Neuronal stem cell (in vitro differentiated cells): Measurements from ENCODE around the gene ZSCAN31.

Source experiments
- DNase-seq: peaks from one replicate; pipeline ENCODE4 v3.0.0-alpha.2; 2013; ENCODE audit warnings: low spot score
- H2AFZ ChIP-seq: one replicate; pipeline ENCODE4 v1.6.1; 2013; ENCODE audit warnings: mild to moderate bottlenecking, low read length, inconsistent platforms
- H2AK5ac ChIP-seq: 2 replicates; pipeline ENCODE4 v1.6.1; 2013; ENCODE audit warnings: low read depth, mild to moderate bottlenecking, inconsistent platforms, low read length, moderate library complexity, mixed read lengths
- H2BK120ac ChIP-seq: 2 replicates; pipeline ENCODE4 v1.6.1; 2013; ENCODE audit warnings: low read depth, mild to moderate bottlenecking, inconsistent platforms, low read length, moderate library complexity, mixed read lengths
- H2BK12ac ChIP-seq: one replicate; pipeline ENCODE4 v1.6.1; 2013; ENCODE audit warnings: low read length, inconsistent platforms
- H2BK15ac ChIP-seq: 2 replicates; pipeline ENCODE4 v1.6.1; 2013; ENCODE audit warnings: mild to moderate bottlenecking, low read length, inconsistent platforms, mixed read lengths
- H2BK5ac ChIP-seq: one replicate; pipeline ENCODE4 v1.6.1; 2013; ENCODE audit warnings: inconsistent platforms, mild to moderate bottlenecking, low read length, moderate library complexity
- H3K14ac ChIP-seq: one replicate; pipeline ENCODE4 v1.6.1; 2013; ENCODE audit warnings: low read length, inconsistent platforms
- H3K18ac ChIP-seq: 2 replicates; pipeline ENCODE4 v1.6.1; 2013; ENCODE audit warnings: low read length, inconsistent platforms
- H3K23ac ChIP-seq: 2 replicates; pipeline ENCODE4 v1.6.1; 2013; ENCODE audit warnings: low read depth, mild to moderate bottlenecking, mixed read lengths, low read length, inconsistent platforms; ENCODE audit not compliant: poor library complexity
- H3K27ac ChIP-seq: replicated peaks from 3 replicates; pipeline ENCODE4 v1.5.1; 2013; ENCODE audit warnings: low read length, inconsistent platforms
- H3K27me3 ChIP-seq, 3 experiments: 2 replicates each; pipeline ENCODE4 v1.6.1; 2013; ENCODE audit warnings: low read length in 3 of 3, mild to moderate bottlenecking in 2 of 3, inconsistent platforms in 1 of 3, low read depth in 1 of 3, mixed read lengths in 1 of 3, moderate library complexity in 1 of 3; ENCODE audit not compliant: control insufficient read depth in 3 of 3, insufficient read depth in 3 of 3
- H3K36me3 ChIP-seq, 2 donors: replicated peaks in 1 of 2; 2 replicates each; pipeline ENCODE4 v1.6.1; 2013; ENCODE audit warnings: low read length in 2 of 2; ENCODE audit not compliant: control insufficient read depth in 2 of 2, insufficient read depth in 2 of 2
- H3K4ac ChIP-seq: 2 replicates; pipeline ENCODE4 v1.6.1; 2013; ENCODE audit warnings: inconsistent platforms, mild to moderate bottlenecking, low read length, moderate library complexity
- H3K4me1 ChIP-seq, 2 donors: 1 replicate in 1 of 2; 2 replicates in 1 of 2; pipeline ENCODE4 v1.6.1; 2013; ENCODE audit warnings: low read length in 2 of 2, low read depth in 1 of 2; ENCODE audit not compliant: control insufficient read depth in 2 of 2, insufficient read depth in 1 of 2
- H3K4me2 ChIP-seq: one replicate; pipeline ENCODE4 v1.6.1; 2013; ENCODE audit warnings: mild to moderate bottlenecking, low read length, inconsistent platforms; ENCODE audit not compliant: insufficient read depth, poor library complexity, severe bottlenecking
- H3K4me3 ChIP-seq, 2 donors: 2 replicates each; pipeline ENCODE4 v1.5.1; 2013; ENCODE audit warnings: low read length in 2 of 2, mild to moderate bottlenecking in 2 of 2, inconsistent platforms in 1 of 2, moderate library complexity in 1 of 2
- H3K79me1 ChIP-seq: one replicate; pipeline ENCODE4 v1.6.1; 2013; ENCODE audit warnings: low read depth, mild to moderate bottlenecking, inconsistent platforms, low read length, moderate library complexity
- H3K9ac ChIP-seq: one replicate; pipeline ENCODE4 v1.6.1; 2013; ENCODE audit warnings: mild to moderate bottlenecking, low read depth, low read length, inconsistent platforms; ENCODE audit not compliant: poor library complexity
- H3K9me3 ChIP-seq, 2 donors: replicated peaks in 1 of 2; 2 replicates each; pipeline versions ENCODE3 to v1.6.1; 2013; ENCODE audit warnings: low read length in 2 of 2, mild to moderate bottlenecking in 2 of 2, inconsistent platforms in 1 of 2, low read depth in 1 of 2, mixed read lengths in 1 of 2, moderate library complexity in 1 of 2; ENCODE audit not compliant: control insufficient read depth in 2 of 2, insufficient read depth in 1 of 2
- H4K8ac ChIP-seq: one replicate; pipeline ENCODE4 v1.6.1; 2013; ENCODE audit warnings: low read depth, mild to moderate bottlenecking, inconsistent platforms, low read length, moderate library complexity
- H4K91ac ChIP-seq: one replicate; pipeline ENCODE4 v1.6.1; 2013; ENCODE audit warnings: low read length, low read depth, mild to moderate bottlenecking, inconsistent platforms; ENCODE audit not compliant: poor library complexity
- WGBS, 2 donors: extraction: QIAGEN DNeasy Blood & Tissue Kit; methylation state at CpG; one replicate each; pipeline ENCODE4 v1.1.7; 2013; ENCODE audit warnings: missing lambda C conversion rate in 2 of 2, mixed read lengths in 1 of 2; ENCODE audit not compliant: insufficient read length in 2 of 2, insufficient replicate concordance in 1 of 2; ENCODE audit errors: extremely low coverage in 2 of 2; 5-methylcytosine and 5-hydroxymethylcytosine counted together

The ZSCAN31 gene

DNA sequence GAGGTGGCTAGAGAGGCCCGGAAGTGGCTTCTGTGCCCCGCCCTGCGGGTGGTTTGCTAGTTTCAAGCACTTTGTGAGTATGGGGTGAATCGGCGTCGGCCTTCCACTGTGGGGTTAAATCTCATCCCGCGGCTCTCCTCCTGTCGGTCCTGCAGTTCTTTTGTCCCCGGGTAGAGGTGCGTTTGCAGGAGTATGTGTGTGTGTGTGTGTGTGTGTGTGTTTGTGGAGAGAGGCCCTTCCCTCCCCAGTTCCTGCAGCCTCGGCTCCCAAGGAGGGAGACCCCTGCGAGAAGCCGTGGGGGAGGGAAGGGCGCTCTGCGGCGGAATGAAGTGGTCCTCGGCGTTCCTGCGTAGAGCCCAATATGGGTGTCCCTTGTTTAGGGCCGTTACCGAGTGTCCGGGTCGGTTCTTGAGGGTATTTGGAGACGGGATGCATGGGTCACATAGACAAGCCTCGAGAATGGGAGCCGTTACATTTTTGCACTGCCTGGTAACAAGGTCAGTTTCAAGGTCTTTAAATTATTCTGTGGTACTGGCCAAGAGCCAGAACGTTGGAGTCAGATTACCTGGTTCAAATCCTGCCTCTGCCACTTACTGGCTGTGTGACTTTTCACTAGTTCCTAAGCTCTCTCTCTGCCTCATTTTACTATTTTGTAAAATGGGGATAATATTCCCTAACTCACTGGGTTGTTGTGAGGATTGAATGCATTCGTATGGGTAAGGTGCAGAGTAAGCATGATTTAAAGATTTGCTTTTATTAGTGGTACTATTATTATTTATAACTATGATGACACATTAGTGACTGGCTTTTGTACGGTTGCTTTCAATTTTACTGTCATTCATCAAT lies 14.2 kb upstream of the ZSCAN31 start, which contains the start of gene ZKSCAN3:
TSS of gene ZKSCAN3 (plus strand) at position 56 of the 846 bp plus-strand sequence. CDS start 9,640 bp downstream, outside the sequence.
- no CpG with 5 or more reads among the region's 30 CpGs for WGBS, 2 donors
- H3K36me3 ChIP-seq = peaks cover 0 to 12% of the 10 kb centered on the region in 2 donors
- H3K79me1 ChIP-seq = peaks cover 1% of the 10 kb centered on the region

GRCh38 chr6:28349344-28349891 lies 13.5 kb upstream of the ZSCAN31 start:
- no peak overlapping the region for H3K23ac ChIP-seq
- no peak overlapping the region for H2AK5ac ChIP-seq
- H4K91ac ChIP-seq = no peak overlapping the region
- WGBS, 2 donors = no CpG with 5 or more reads among the region's 9 CpGs
- no peak overlapping the region for H2BK15ac ChIP-seq
- H3K4me3 ChIP-seq = peak overlapping the region; percentile 97 to 98
- H3K14ac ChIP-seq = no peak overlapping the region
- no peak overlapping the region for H3K27ac ChIP-seq
- peak overlapping the region; percentile 54 for H3K4me2 ChIP-seq
- H3K27me3 ChIP-seq = peaks cover 0 to 17% (median 0%) of the 10 kb centered on the region in 3 experiments
- H3K4me1 ChIP-seq = no peaks in the 10 kb centered on the region
- no peak overlapping the region for H3K18ac ChIP-seq
- no peak overlapping the region for H2BK5ac ChIP-seq
- H2BK12ac ChIP-seq = no peak overlapping the region
- peaks cover 0 to 11% of the 10 kb centered on the region in 2 donors for H3K36me3 ChIP-seq
- H3K9me3 ChIP-seq = peaks cover 4 to 11% of the 10 kb centered on the region in 2 donors
- H3K4ac ChIP-seq = no peak overlapping the region
- no peak overlapping the region for H2BK120ac ChIP-seq
- H3K79me1 ChIP-seq = peaks cover 1% of the 10 kb centered on the region
- peak overlapping the region; percentile 88 for H2AFZ ChIP-seq
- no peak overlapping the region for H3K9ac ChIP-seq
- DNase-seq = no peak
- no peak overlapping the region for H4K8ac ChIP-seq

More for the DNA sequence above, 14.2 kb upstream of the ZSCAN31 start, which contains the start of gene ZKSCAN3:
- Histone ChIP-seq H3K14ac (peak within 1 kb of the TSS; percentile 98), H3K4me3 (peak within 1 kb of the TSS; percentile 97 to 98), H3K4me2 (peak within 1 kb of the TSS; percentile 54), H3K4me1 (no peaks in the 10 kb centered on the region), H4K8ac (peak within 1 kb of the TSS; percentile 96), H4K91ac (peak within 1 kb of the TSS; percentile 72), H3K27ac (peak within 1 kb of the TSS; percentile 78), H3K27me3 (peaks cover 0 to 16% (median 0%) of the 10 kb centered on the region in 3 experiments), H3K23ac (peak within 1 kb of the TSS; percentile 95), H2BK12ac (no peak within 1 kb of the TSS), H3K9ac (peak within 1 kb of the TSS; percentile 90), H3K9me3 (peaks cover 4 to 12% of the 10 kb centered on the region in 2 donors), H3K18ac (peak within 1 kb of the TSS; percentile 90), H2AK5ac (peak within 1 kb of the TSS; percentile 75), H2BK15ac (no peak within 1 kb of the TSS), H3K4ac (peak within 1 kb of the TSS; percentile 23), H2BK5ac (no peak within 1 kb of the TSS), H2AFZ (peak within 1 kb of the TSS; percentile 88), H2BK120ac (no peak within 1 kb of the TSS)
- DNase-seq = peak; percentile 63

DNA sequence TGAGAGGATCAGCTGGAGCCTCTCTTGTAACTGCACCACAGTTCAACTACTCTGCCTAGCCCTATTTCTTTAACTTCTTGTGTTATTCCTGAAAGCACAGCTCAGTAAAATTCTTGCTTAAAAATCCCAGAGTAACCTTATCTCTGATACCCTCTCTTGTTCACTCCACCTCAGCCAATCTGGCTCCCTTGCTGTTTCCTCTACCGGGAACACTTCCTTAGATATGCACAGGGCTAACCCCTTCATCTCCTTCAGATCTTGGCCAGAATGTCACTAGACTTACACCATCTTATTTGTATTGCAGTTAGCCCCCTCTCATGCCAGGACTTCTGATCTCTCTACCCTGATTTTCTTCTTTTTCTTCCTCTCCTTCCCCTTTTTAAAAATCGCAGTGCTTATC lies 11.2 kb upstream of the ZSCAN31 start:
- no peak overlapping the region for H3K9ac ChIP-seq
- H3K4me2 ChIP-seq = no peak overlapping the region
- no peak overlapping the region for H3K23ac ChIP-seq
- DNase-seq = no peak
- no peak overlapping the region for H2BK12ac ChIP-seq
- H3K4me3 ChIP-seq = no peak overlapping the region
- H3K27me3 ChIP-seq = peaks cover 0 to 19% (median 0%) of the 10 kb centered on the region in 3 experiments
- H4K91ac ChIP-seq = no peak overlapping the region
- H2BK120ac ChIP-seq = no peak overlapping the region
- H3K4me1 ChIP-seq = no peaks in the 10 kb centered on the region
- H2AK5ac ChIP-seq = no peak overlapping the region
- H2BK5ac ChIP-seq = no peak overlapping the region
- H3K9me3 ChIP-seq = no peaks in the 10 kb centered on the region
- no peak overlapping the region for H4K8ac ChIP-seq
- H3K14ac ChIP-seq = no peak overlapping the region
- no peak overlapping the region for H3K27ac ChIP-seq
- no peak overlapping the region for H3K4ac ChIP-seq
- no peak overlapping the region for H2BK15ac ChIP-seq
- no peaks in the 10 kb centered on the region for H3K79me1 ChIP-seq
- no peaks in the 10 kb centered on the region for H3K36me3 ChIP-seq
- H2AFZ ChIP-seq = no peak overlapping the region
- no CpG with 5 or more reads among the region's 2 CpGs for WGBS, 2 donors
- no peak overlapping the region for H3K18ac ChIP-seq

- no peak for DNase-seq
- Histone ChIP-seq H2BK15ac (no peak overlapping the region), H3K27me3 (peaks cover 0 to 19% (median 0%) of the 10 kb centered on the region in 3 experiments), H2BK12ac (no peak overlapping the region), H3K4me2 (no peak overlapping the region), H2BK5ac (no peak overlapping the region), H4K8ac (no peak overlapping the region), H3K9me3 (no peaks in the 10 kb centered on the region), H3K79me1 (no peaks in the 10 kb centered on the region), H2AFZ (no peak overlapping the region), H3K23ac (no peak overlapping the region), H3K27ac (no peak overlapping the region), H3K4me1 (no peaks in the 10 kb centered on the region), H3K18ac (no peak overlapping the region), H2BK120ac (no peak overlapping the region), H3K9ac (no peak overlapping the region), H3K14ac (no peak overlapping the region), H3K4ac (no peak overlapping the region), H3K4me3 (no peak overlapping the region), H3K36me3 (no peaks in the 10 kb centered on the region), H2AK5ac (no peak overlapping the region), H4K91ac (no peak overlapping the region)
- no CpG with 5 or more reads among the region's 1 CpG for WGBS, 2 donors
These were observed 9.3 kb upstream of the ZSCAN31 start for GRCh38 chr6:28345201-28345600.
